UCSD-AML1 (cell line): ENCODE measurements around the gene BCL2L12.
A peak's percentile ranks its signal among the peaks of the same experiment; 100 is the strongest.

Experiments used
- DNase-seq: peaks from one replicate; lab custom pipeline; 2025; ENCODE audit not compliant: unreplicated experiment; lab: John Stamatoyannopoulos, UW

Gene BCL2L12

GRCh38 chr19:49641688-49642491, 23.8 kb upstream of the BCL2L12 start, which contains the start of gene SCAF1:
Gene SCAF1 (plus strand): TSS chr19:49642209. CDS start chr19:49645027, 2,818 bp downstream.
- peak; percentile 100 for DNase-seq

- no peak for DNase-seq
Measured at GRCh38 chr19:49642492-49643035, 23.2 kb upstream of the BCL2L12 start.

GRCh38 chr19:49643466-49643865, 22.3 kb upstream of the BCL2L12 start:
- DNase-seq = no peak

- no peak for DNase-seq
Measured at GRCh38 chr19:49645592-49645991, 20.1 kb upstream of the BCL2L12 start.

- no peak for DNase-seq
Measured at GRCh38 chr19:49645995-49646394, 19.7 kb upstream of the BCL2L12 start.

- no peak for DNase-seq
Measured at GRCh38 chr19:49646586-49646985, 19.1 kb upstream of the BCL2L12 start.

- no peak for DNase-seq
Measured at GRCh38 chr19:49651029-49651819, 14.5 kb upstream of the BCL2L12 start.

- no peak for DNase-seq
Measured at GRCh38 chr19:49651820-49652550, 13.7 kb upstream of the BCL2L12 start.

GRCh38 chr19:49652551-49653465, 12.9 kb upstream of the BCL2L12 start:
- no peak for DNase-seq

- no peak for DNase-seq
Measured at GRCh38 chr19:49653466-49653806, 12.3 kb upstream of the BCL2L12 start.

- no peak for DNase-seq
Measured at GRCh38 chr19:49654581-49654980, 11.2 kb upstream of the BCL2L12 start.

GRCh38 chr19:49655570-49656455, 9.9 kb upstream of the BCL2L12 start:
- no peak for DNase-seq

- no peak for DNase-seq
Measured at GRCh38 chr19:49656456-49657109, 9.2 kb upstream of the BCL2L12 start.

- DNase-seq = no peak
Measured at GRCh38 chr19:49657493-49658138, 8.1 kb upstream of the BCL2L12 start.

GRCh38 chr19:49658139-49658517, 7.6 kb upstream of the BCL2L12 start:
- no peak for DNase-seq

GRCh38 chr19:49658566-49659442, 6.9 kb upstream of the BCL2L12 start:
- DNase-seq = no peak

GRCh38 chr19:49660338-49660961, 5.3 kb upstream of the BCL2L12 start:
- no peak for DNase-seq
